ENCODE results near the gene GALNT18.

The GALNT18 gene

DNA sequence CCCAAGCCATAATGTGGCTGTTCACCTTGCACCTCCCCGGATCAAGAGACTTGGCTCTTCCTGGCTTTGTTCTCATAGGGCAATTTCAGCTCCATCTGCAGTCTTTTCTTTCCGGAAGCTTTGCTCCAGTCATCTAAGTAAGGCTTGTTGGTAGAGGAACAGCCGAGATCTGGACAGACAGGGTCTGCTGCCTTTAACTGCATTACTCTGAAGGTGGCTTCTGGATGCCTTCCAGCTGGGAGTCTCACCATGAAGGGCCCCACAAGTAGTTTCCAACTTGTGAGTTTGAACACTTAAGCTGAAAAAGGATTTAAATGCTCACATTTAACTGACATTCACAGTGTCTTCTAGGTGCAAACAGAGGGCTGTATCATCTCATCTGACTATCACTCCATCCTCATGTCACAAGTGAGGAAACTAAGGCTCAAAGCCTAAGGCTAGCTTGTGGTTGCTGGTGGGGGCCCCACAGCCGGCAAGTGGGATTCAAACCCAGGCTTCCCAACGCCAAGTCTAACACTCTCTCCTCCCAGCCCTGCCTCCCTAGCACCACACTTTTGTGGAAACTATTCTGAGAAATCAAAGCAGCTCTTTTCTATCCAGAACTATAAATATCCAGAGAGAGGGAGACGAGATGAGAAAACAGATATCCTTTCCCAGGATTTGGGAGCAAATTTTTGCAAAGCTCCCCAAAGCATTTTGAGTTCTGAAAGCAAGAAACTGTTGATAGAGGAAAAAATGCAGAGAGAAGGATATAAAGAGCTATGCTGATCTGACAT is 58.4 kb downstream of the GALNT18 start:
- DNase-seq, result no peak

DNA sequence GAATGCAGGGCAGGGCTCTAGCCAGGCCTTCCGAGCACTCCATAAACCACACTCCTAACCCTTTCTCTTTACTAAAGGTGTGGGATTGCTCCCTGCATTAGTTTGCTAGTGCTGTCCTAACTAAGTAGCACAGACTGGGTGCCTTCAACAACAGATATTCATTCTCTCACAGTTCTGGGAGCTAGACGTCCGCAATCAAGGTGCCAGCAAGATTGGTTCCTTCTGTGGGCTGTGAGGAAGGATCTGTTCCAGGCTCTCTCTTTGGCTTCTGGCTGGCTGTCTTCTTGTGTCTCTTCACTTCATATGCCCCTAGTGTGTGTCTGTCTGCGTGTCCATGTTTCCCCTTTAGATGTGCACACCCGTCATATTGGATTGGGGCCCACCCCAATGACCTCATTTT is 59.8 kb downstream of the GALNT18 start:
- DNase-seq, result no peak

DNA sequence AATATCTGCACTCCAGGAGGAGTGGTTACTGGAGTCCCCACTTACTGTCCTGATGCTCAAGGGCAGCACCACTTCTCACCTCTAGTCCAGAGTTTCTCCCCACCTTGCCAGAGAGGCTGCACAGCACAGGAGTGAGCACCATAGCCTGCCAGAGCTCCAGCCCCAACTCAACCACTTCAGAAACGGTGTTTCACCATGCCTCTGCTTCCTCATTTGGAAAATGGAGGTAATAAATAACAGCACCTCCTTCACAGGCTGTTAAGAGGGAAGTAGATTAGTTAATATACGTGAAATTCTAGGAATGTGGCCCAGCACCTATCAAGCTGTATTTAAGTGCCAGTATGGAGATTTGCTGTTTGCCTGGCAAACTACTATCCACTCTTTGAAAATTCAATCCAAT is 63.0 kb downstream of the GALNT18 start:
- no peak for DNase-seq

DNA sequence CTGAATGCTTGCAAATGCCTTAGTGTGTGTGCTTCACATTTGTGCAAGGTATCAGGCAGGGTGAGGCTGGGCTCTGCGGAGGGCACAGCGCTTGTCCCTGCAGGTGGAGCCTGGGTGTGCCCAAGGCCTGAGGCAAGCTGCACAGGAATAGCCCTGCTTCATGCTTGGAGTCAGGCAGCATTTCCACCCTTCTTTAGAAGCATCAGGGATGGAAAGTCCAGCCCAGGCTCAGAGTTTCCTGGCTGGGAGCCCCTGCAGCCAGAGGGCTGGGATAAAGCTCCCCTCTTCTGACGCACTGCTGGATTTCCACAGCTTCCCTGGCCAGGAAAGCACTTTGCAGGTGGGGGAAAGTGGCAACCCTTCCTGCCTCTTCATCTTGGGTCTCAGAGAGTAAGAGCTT is 63.4 kb downstream of the GALNT18 start:
- no peak for DNase-seq

DNA sequence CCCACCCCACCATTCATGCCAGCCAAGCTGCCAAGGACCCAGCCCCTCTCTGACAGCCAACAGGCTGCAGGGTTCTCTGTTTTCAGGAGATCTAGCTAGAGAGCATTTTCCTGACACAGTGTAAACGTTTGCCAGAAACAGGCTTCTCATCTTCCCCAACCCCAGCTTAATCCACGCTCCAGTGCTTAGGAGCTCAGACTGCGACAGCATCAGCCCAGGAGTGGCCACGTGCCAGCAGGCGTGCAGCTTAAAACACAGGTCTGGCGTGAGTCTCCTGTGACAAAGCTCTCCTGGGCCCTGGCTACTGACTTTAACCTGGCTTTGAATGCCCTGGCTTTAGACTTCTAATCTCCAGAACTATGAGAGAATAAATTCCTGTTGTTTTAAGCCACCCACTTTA is 66.6 kb downstream of the GALNT18 start:
- DNase-seq, result no peak

DNA sequence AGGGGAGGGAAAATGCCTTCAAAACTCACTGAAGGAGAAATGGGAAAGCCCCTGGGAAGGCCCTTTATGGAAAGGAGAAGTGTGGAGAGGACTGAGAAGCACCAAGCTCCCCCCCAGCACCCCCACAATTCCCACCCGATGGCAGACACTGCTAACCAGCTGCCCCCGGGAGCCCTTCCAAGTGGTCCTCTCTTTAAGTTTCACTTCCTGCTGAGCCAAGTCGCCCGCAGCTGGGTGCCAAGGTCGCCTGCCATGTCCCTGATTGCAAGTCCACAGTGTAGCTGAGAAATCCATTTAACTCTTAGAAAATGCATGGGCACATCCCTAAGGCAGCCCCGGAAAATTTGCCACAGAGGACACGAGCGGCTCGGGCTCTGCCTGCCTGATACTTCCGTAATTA is 68.2 kb downstream of the GALNT18 start:
- DNase-seq, result no peak

DNA sequence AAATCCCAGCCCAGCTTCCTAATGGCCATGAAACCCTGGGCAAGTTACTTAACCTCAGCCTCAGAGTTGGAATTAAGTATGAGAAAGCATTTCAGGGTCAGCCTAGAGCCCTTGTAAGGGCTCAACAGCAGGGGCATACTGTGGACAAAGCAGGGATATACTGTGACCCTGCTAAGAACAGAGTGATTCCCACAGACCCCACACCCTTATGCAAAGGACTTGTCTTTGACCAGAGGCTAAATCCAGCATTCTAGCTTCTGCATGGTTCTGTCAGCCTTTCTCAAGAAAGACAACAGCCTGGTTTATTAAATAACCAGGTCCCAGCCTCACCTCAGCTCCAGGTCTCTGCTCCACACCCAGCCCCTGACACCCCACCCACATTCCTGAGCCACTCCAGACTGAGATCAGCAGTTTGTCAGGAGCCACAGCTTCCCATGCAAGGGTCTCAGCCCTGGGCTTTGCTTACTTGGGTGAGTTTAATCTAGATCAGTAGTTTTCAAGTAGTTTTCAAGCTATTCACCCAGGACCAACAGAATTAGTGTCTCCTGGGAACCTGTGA is 69.2 kb downstream of the GALNT18 start:
- no peak for DNase-seq

DNA sequence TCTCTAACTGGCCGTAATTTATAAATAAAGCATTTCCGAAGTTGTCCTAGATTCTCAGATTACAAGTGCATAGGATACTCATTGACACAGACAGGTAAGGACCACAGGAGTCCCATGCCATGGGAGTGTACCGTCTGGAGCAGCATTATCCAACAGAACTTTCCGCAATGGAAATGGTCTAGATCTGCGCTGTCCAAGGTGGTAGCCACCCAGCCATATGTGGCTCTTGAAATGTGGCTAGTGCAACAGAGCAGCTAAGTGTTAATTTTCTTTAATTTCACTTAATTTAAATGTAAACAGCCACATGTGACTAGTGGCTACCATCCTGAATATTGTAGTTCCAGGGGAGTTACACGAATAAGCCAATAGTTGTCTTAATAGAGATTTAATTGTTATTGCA is 71.3 kb downstream of the GALNT18 start:
- DNase-seq, result no peak

DNA sequence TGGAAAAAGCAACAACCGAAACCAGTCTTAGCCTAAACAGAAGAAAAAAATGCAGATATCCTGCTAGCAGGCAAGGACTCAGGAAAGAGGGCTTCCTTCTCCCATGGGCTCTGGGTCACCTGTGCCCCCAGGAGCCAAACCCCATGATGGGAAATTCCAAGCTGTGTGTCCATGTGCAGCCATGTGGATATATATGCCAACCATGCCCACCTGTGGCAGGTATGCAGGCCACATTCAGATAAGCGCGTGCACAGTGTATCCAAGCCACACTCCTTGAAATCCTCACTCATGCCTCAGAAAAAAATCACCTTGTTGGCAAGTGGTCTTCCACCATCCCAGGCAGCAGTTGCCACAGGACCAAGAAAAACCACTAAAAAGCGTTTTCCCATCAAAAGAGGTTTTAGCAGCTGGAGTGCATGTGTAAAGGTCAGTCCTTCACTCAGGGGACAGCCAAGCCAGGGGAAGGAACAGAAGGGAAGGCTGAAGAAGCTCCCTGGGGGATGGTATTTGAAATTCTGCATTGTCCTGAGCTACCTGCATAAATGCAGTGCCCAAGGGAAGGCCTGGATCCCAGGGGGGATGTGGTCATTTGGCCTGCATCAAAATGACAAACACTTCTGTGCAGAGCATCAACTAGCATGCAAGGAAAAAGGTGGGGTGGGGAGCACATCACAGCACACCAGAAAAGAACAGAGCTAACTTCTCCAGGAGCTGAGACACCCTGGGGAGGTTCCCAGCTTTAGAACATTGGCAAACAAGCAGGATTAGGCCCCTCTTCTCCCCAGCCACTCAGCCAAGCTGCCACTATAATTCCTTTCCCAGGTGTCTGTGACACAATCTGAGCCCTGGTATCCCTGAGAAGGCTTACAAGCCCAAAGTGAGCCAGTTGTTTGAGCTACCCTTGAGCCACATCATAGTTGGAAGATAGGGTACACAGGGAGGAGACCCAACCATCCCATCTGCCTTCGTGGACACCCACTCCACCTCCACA is 76.2 kb downstream of the GALNT18 start:
- no peak for DNase-seq

DNA sequence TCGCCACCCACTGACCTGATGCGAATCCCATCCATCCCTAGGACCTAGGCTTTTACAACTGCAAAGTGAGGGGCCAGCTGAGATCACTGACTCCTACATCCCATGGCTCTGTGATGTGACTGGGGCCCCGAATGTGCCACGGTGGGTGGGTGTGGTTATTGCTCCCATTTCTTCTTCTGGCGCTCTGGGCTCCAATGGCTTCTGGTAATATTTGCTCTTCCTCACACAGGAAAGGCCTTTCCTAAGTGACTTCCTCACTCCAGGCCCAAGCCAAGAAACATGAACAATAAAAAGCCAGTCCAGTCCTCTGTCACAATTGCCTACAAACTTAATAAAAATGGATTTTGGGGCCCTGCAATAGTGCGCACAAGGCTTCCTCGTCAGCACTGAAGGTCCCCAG is 78.1 kb downstream of the GALNT18 start:
- no peak for DNase-seq

DNA sequence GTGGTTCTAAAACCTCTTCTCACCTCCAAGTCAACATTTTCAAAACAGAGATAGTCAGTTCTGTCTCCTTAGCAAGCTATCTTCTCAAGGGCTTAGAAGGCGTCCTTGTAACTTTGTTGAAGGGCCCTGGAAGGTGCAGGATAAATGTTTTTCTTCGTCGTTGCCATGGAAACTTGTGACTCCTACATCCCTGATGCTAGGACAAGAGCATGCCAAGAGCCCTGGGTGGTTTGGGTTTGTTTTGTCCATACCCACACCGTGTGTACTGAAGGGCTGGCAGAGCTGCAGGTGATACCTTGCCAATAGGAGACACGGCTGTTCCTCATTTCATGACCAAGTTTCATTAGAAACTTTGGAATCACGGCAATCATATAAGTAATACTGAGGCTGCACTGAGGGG is 81.6 kb downstream of the GALNT18 start:
- DNase-seq, result no peak

DNA sequence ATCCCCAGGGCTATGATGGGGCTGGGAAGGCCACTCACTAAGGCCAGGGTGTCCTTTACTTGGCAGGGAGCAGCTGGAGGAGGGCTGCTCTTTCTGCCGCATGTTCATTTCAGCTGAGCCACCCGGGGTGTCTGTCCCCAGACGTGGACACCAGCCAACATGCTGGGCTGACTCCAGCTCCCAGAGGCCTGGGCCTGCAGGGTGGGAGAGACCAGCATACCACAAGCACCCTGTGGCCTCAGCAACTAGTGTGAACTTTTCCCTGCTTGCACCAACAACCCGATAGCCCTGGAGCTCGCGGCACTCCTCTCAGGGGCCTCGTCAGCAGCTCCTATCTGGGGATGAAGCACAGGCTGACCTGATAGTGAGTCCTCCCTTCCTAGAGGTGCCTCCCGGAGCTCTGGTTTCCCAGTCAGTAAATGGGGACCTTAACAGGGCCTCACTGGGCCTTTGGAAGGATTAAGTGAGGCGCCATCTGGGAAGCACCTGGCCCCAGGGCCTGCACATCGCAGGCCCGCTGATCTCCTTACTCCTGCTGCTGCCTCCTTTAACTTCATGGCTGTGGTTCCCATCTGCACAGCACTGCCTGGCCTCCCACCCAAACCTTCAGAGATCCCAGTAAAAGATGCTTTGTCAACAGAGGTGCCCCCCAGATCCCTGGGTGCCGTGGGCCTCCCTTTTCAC is 83.4 kb downstream of the GALNT18 start:
- no peak for DNase-seq

DNA sequence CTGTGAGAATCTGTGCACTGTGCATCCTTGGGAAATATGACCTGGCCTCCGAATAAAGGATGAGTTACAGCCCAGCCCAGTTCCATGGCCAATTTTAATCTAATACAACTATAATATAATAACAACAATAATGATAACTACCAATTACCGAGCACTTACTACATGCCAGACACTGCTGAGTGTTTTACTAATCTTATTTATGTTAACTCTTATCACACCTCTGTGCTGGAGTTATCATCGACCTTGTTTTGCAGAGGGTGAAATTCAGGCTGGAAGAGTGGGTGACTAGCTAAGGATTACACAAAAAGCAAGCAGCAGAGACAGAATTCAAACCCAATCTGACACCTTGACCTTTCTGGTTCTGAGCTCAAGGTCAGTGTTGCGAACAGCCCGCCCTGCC is 83.9 kb downstream of the GALNT18 start:
- no peak for DNase-seq

DNA sequence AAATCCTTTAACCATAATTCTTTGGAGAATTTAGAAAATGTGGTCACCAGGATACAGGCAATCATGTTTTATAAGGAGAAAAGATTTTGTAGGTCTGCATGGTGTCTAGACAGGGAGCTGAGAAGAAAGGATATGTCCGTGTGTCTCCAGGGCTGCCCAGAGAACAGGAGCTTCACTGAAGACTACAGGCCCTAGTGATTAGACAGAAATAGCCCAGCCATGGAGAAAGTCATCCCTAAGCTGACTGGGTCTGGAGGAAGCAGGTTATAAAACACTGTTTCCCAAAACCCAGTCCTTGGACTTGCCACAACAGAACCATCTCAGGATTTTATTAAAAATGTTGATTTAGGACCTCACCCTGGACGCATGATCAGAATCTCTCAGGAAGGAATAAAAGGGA is 84.4 kb downstream of the GALNT18 start:
- no peak for DNase-seq

DNA sequence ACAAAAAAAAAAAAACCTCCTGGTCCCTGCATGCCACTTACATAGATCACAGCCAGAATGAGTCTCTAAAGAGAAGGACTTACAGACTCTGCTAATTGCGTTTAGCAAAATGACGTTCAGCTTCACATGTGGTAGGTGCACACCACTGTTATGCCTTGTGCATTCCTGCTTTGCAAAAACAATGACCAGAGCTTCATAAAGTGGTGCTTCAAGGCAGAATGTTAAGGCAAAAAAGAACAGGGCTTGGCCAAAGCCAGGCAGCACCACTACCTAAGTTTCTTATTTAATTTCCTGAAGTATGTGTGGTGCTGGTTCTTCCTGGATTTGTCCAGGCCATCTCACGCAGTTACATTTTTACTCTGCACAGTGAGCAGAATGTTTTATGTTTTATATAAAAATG is 85.2 kb downstream of the GALNT18 start:
- DNase-seq, result no peak

DNA sequence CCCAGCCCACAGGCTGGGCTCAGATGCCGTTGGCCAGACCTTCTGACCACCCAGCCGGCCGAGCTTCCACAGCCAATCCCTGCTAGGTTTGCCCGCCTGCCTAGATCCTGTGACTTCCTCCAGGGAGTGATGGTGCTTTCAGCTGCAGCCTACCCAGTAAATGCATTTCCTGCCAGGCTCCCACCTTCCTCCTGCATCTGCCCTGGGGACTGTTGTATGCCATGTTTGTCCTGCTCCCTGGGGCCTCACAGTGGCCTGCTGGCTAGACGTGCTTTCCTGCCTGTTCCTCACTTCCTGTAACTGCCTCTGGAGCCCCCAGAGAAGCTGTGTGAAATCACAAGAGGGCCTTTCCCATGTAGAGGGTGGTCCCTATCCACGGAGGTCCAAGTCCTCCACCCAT is 86.2 kb downstream of the GALNT18 start:
- no peak for DNase-seq

DNA sequence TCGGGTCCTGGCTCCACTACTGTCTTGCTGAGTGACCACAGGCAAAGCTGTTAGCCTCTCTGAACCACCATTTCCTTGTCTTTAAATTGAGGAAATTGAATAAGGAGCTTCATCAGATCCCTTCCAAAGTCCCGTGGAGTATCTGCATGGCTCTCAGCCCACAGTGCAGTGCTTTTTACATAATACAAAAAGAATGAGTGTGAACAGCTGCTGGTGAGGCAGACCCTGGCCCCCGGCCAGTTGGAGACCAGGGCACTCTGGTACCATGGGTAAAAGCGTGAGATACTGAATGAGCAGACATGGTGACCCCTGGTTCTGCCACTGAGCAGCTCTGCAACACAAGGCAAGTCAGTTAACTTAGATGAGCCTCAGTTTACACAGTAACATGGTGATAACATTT is 86.8 kb downstream of the GALNT18 start:
- no peak for DNase-seq

DNA sequence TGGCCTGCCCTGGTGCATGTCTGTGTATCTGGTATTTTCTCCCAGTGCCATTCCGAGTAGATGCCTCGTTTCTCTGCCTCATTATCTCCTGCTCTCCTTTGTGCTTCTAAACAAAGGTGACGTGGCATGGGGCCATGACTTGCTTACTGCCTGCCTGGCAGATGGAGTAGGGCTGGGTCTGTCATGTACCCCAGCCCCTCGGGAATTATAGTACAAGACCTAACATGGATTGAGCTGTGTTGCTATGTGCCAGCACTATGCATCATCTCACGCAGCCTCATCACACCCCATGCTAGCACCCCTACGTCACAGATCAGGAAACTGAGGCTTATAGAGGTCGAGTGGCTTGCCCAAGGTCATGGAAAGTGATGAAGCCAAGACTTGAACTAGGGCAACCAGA is 88.1 kb downstream of the GALNT18 start:
- no peak for DNase-seq

DNA sequence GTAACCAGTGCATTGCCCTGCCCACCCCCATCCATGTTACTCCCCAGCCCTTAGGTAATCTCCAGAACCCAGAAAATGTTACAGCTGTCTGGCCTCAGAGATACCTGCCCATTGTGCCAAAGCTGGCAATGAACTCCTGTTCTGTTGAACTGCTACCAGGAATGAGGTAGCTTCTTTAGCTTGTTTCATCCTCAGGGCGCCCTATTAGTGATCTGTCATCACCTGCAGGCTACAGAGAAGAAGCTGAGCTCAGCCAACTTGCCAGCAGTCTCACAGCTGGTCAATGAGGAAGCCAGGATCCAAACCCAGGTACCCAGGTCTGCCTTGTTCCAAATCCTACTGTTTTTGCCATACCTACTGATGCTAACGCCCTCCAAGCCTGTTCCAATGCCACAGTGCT is 88.7 kb downstream of the GALNT18 start:
- DNase-seq, result no peak

DNA sequence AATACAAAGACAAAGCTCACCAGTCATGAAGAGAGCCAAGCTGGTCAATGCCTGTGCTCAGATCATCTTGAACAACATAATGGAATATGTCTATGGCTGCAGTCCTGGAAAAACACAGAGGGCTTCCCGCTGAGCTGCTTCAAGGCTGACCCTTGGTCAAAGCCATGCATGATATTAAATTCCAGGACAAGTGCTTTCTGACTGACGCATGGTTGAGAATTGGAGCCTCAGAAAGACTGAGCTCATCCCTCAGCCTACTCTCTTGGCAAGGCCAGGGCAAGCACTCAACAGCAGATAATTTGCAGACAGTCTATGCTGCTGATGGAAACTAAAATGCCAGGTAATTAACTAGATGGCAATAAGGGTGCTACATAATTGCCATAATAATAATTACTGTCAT is 89.2 kb downstream of the GALNT18 start:
- no peak for DNase-seq

DNA sequence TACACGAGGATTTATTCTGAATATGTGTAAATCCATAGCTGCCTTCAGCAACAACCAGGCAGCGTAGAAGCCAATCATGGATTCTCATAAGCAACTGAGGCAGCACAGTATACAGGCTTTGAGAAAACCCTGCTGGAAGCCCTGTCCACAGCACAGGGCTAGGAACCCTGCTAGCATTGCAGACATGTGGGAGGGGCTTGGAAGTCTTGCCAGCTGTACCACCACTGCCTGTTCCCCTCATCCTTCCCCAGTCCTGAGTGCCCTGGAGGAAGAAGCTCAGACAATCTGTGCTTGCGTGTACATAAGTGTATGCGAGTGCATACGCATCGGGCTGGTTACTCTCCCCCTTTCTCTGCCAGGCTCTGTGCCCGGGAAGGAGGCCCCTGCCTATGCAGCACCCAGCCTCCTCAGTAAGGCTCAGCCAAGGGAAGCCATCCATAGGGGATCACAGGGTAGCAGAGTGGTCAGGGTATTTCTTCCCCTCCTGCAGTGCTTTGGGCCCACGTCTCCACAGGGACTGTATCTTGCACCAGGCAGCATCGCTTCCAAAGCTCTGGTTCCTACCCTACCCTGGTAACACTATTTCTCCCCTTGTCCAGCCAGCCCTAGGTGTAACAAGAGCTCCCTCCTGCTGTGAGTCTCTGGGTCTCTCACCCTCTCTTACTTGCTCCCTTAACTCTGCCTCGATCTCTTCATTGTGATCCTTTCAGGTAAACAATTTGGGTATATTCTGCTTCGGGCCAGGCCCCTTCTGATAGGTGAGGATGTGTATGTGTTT is 90.5 kb downstream of the GALNT18 start:
- DNase-seq, result no peak

DNA sequence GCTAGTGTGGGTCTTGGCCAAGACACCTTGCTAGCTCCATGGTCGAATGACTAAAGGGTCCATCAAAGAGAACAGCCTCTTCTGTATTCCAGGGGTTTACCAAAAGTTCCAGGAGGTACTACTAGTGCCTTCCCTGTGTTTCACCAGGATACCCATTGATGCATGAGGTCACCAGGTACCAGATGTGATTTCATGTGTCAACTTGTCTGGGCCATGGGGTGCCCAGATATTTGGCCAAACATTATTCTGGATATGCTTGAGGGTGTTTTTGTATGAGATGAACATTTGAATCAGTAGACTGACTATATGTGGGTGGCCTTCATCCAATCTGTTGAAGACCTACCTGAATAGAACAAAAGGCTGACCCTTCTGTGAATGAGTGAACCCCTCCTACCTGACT is 92.8 kb downstream of the GALNT18 start:
- no peak for DNase-seq

DNA sequence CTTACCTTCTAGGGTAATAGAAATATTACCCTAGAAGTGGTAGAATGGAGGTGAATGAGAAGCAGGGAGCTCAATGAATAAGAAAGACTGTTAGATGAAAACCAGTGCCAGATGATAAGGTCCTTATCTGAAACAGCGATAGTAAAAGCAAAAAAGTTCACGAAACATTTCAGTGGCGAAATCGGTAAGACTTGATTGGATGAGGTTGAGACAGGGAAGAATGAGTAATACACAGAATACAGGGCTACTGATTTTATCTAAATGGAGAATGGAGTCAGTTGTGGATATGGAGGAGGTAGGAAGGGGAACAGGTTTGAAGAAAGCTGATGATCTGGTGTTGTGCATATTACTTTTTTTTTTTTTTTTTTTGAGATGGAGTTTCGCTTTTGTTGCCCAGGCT is 96.5 kb downstream of the GALNT18 start:
- DNase-seq, result no peak

Data from activated CD4-positive, alpha-beta T cell treated with anti-CD3 and anti-CD28 coated beads for 48 hours (primary cell).